AG04449 (cell line): ENCODE data around the gene FGF19.
A peak's percentile ranks its signal among the peaks of the same experiment; 100 is the strongest.

ENCODE experiments used
- CTCF ChIA-PET: fragments of 350-600 bp; formaldehyde crosslinking; extraction: SDS; loops from one replicate; lab custom pipeline; 2021; ENCODE audit warnings: antibody characterized with exemption; lab: Yijun Ruan, JAX
- POLR2A ChIA-PET: fragments of 400-600, 350-600 bp; formaldehyde crosslinking; extraction: SDS; loops from one replicate; lab custom pipeline; 2020; ENCODE audit warnings: antibody characterized with exemption, inconsistent platforms; lab: Yijun Ruan, JAX
- DNase-seq: peaks from one replicate; pipeline ENCODE4 v3.0.0-alpha.2; 2010; ENCODE audit warnings: low read depth, low spot score
- H3K4me3 ChIP-seq: 2 replicates; pipeline ENCODE4 v1.5.1; 2011; ENCODE audit warnings: low read depth, mild to moderate bottlenecking, control low read depth, low read length
- TF ChIP-seq, protein P1 (sequence below): IDR thresholded peaks from one replicate; pipeline ENCODE4 v1.5.1; 2011; ENCODE audit warnings: mild to moderate bottlenecking, moderate library complexity, low read length, control low read depth, inconsistent platforms; ENCODE audit not compliant: insufficient read depth; ENCODE audit errors: missing control alignments

FGF19 gene

DNA sequence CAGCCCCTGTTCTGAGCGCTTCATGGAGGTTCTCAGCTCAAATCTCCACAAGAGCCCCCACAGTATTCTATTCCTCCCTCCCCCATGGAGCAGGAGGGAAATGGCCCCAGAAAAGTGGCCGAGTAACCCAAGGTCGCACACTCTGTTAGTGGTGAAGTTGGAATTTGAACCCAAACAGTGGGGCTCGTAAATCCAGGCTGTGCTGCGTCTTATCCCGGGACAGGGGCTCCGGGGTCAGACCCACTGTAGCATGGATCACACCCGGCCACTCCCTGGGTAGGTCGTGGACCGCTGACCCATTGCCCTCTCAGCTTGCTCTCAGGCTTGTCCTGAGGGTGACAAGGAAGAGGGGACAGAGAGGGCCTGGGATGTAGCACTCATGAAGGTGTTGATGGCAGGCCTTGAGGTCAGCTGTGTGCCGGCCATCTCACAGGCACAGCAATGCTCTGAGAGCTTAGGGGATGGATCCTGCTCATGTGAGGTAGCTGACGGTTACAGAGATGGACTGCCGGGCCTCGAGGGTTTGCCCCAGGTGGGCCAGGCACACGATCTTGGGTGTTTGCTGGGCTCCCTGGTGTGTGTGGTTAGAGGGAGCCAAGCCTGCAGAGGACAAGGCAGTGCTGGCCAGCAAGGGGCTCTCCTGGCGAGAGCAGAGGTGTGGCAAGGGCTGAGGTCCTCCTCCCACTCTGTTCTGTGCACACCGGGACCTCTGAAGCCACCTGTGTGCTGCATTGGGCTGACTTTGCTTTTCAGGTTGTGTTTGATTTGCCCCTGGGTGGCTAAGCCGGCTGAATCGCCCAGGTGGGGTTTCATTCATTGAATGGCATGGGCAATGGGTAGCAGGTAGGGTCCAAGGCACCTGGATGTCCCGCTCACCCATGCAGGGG is 2.3 kb upstream of the FGF19 start:
- H3K4me3 ChIP-seq: no peak overlapping the region
- no peak for DNase-seq
- TF ChIP-seq, protein P1, sequence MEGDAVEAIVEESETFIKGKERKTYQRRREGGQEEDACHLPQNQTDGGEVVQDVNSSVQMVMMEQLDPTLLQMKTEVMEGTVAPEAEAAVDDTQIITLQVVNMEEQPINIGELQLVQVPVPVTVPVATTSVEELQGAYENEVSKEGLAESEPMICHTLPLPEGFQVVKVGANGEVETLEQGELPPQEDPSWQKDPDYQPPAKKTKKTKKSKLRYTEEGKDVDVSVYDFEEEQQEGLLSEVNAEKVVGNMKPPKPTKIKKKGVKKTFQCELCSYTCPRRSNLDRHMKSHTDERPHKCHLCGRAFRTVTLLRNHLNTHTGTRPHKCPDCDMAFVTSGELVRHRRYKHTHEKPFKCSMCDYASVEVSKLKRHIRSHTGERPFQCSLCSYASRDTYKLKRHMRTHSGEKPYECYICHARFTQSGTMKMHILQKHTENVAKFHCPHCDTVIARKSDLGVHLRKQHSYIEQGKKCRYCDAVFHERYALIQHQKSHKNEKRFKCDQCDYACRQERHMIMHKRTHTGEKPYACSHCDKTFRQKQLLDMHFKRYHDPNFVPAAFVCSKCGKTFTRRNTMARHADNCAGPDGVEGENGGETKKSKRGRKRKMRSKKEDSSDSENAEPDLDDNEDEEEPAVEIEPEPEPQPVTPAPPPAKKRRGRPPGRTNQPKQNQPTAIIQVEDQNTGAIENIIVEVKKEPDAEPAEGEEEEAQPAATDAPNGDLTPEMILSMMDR: no peak
- ChIA-PET CTCF (interaction anchor here (1.1 to 3.1 kb wide), 2 partner anchors 10 to 574 kb away, joined by 3 to 12 read pairs; no protein-coding TSS in a partner anchor), POLR2A (no interaction called here)

DNA sequence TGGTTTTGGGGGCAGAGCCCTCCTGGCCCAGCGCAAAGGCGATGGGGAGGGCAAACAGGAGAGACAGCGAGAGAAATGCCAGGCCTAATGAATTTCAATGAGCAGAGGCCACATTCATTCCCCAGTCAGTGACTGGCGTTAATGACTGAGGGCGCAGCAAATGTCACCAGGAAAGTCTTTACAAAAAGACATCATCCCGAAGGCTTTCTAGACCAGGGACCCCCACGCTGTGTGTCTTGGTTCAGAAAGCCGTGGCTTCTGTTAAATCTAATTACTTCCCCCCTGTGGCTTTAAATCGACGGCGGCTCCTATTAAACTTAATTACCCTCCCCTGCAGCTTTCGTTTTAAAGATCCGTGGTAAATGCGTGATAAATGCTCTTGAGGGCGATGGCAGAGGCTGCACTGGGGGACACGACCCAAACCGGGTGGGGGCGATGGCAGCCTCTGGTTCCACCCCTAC is 1.6 kb upstream of the FGF19 start:
- ChIA-PET POLR2A (no interaction called here), CTCF (interaction anchor here (1.3 to 3.1 kb wide), 3 partner anchors 10 to 182 kb away, joined by 3 to 12 read pairs (median 3); no protein-coding TSS in a partner anchor)
- no peak for DNase-seq
- TF ChIP-seq, protein P1: no peak
- no peak overlapping the region for H3K4me3 ChIP-seq

DNA sequence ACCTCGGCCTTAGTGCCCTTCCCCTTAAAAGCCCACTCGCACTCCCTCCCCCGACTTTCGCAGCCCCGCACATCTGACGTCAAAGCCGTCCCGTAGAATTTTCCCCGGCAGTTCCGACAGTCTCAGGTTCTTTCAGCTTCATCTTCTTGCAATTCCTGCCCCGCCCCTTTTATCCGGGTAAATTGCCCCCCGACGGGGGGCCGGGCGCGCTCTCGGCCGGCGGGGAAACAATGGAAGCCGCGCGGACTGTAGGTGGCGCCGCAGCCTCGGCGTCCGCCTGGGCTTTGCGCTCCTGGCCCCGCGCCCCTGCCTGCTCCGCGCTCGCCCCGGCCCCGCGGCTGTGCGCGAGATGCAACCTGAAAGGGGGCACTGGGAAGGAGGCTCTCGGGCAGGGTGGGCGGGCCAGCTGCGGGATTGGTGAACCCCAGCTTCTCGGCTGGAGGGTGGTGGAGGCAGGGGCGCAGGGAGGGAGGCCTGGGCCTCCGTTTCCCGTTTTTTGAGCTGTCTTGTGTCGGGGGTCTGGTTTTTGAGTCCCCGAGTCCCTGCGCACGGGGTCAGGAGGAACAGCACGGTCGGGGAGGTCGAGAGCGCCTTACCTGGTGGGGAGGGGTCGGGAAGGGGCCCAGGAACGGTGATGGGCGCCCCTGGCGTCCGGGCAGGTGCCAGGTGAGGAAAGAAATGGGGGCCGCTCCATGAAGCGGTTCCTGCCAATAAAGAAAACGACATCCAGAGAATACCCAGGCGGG is 859 bp upstream of the FGF19 start:
- H3K4me3 ChIP-seq: no peak overlapping the region
- DNase-seq: no peak
- TF ChIP-seq, protein P1: peak; percentile 57
- ChIA-PET CTCF (interaction anchor here (0.6 to 3.1 kb wide), 7 partner anchors 11 to 185 kb away, joined by 3 to 12 read pairs (median 3); no protein-coding TSS in a partner anchor), POLR2A (no interaction called here)

DNA sequence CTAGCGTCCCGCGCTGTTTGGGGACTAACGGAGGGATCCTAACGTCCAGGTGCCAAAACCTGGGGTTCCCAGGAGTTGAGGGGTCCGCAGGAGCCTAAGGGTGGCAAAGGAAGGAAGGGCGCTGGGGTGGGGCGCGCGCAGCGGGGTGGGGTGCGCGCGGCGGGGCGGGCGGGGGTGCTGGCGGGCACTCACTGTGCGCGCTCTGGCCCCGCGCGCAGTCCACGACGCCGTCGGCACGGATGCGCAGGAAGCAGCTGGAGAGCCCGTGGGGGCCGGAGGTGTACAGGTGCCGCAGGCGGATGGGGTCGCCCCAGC is 412 bp downstream of the FGF19 start:
- CTCF ChIA-PET: interaction anchor here (1.2 to 3.1 kb wide), 3 partner anchors 12 to 186 kb away, joined by 3 to 12 read pairs (median 3); no protein-coding TSS in a partner anchor
- TF ChIP-seq, protein P1: no peak
- no peak overlapping the region for H3K4me3 ChIP-seq
- DNase-seq: no peak
- POLR2A ChIA-PET: no interaction called here

DNA sequence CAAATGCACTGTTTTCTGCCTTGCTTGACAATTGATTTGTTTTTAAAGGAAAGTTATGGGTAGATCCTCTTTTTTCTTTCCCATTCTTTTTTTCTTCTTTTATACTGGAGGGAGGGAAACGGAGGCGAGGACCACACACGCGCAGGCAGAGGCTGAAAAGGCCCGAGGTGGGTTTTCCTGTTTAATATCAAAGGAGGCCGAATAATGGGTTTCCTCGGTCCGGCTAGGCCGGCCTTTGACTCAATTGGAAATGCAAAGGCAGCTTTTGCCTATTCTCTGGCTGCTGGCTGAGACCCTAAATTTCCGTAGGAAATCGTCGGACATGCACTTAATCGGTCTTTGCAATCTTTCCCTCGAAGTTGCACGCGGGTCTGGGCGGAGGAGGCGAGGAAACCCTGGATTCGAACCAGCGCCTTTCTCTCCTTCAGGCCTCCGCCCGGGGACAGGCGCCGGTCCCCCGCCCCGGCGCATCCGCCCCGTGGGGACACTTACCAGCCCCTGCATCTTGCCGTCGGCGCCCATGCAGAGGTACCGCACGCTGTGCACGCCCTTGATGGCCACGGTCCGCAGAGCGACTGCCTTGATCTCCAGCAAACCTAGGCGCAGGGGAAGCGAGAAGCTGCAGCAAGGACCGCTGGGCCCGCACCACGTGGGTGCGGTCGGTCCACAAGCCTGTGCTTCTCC is 911 bp downstream of the FGF19 start:
- no peak for DNase-seq
- CTCF ChIA-PET: interaction anchor here (1.3 to 3.1 kb wide), 2 partner anchors 13 to 95 kb away, joined by 3 to 12 read pairs; no protein-coding TSS in a partner anchor
- POLR2A ChIA-PET: no interaction called here
- H3K4me3 ChIP-seq: no peak overlapping the region
- TF ChIP-seq, protein P1: no peak
